GM12872 (cell line): Measurements from ENCODE around the gene ANXA5.

Experiments
- CTCF ChIP-seq: IDR thresholded peaks from 3 replicates; pipeline ENCODE4 v1.5.1; 2011; ENCODE audit warnings: low read depth, mild to moderate bottlenecking, low read length, moderate library complexity; ENCODE audit not compliant: insufficient read depth

The ANXA5 gene

GRCh38 chr4:121688261-121688660, 8.5 kb downstream of the ANXA5 start:
- no peak for TF ChIP-seq CTCF

GRCh38 chr4:121686255-121686654, 10.5 kb downstream of the ANXA5 start:
- TF ChIP-seq CTCF = no peak

- no peak for TF ChIP-seq CTCF
Observed at GRCh38 chr4:121685257-121685656, 11.5 kb downstream of the ANXA5 start.

- TF ChIP-seq CTCF = no peak
Observed at GRCh38 chr4:121684561-121684960, 12.2 kb downstream of the ANXA5 start.

GRCh38 chr4:121684016-121684415, 12.8 kb downstream of the ANXA5 start:
- TF ChIP-seq CTCF = no peak

- no peak for TF ChIP-seq CTCF
Observed at GRCh38 chr4:121680571-121680970, 16.2 kb downstream of the ANXA5 start.

- no peak for TF ChIP-seq CTCF
Observed at GRCh38 chr4:121679951-121680350, 16.8 kb downstream of the ANXA5 start.

- TF ChIP-seq CTCF = no peak
Observed at GRCh38 chr4:121679267-121679666, 17.5 kb downstream of the ANXA5 start.
